GM18502 (cell line): ENCODE data around the gene CLTCL1.
"Not testable (repeated sequence)": the region's sequence is repeated elsewhere in the genome, so short reads cannot be mapped to it uniquely, and the experiment has no call there.

Source experiments
- ATAC-seq: cut with Tn5 transposase; IDR thresholded peaks from one replicate; pipeline ENCODE4 v1.9.1; 2021; ENCODE audit warnings: mild to moderate bottlenecking; ENCODE audit not compliant: unreplicated experiment, poor library complexity

The CLTCL1 gene

GRCh38 chr22:19156109-19156508 is 135.4 kb downstream of the CLTCL1 start:
- not testable (repeated sequence) for ATAC-seq

GRCh38 chr22:19152942-19153883 is 138.3 kb downstream of the CLTCL1 start:
- ATAC-seq: no peak

GRCh38 chr22:19151329-19152191 is 140.0 kb downstream of the CLTCL1 start:
- ATAC-seq: no peak

- no peak for ATAC-seq
Observed at GRCh38 chr22:19150482-19151328, 140.8 kb downstream of the CLTCL1 start.

GRCh38 chr22:19149991-19150390 is 141.5 kb downstream of the CLTCL1 start, which contains the start of gene GSC2:
GSC2 (minus strand) TSS chr22:19150292; CDS start chr22:19150283, 9 bp downstream.
- no peak for ATAC-seq

- no peak for ATAC-seq
Observed at GRCh38 chr22:19149047-19149883, 142.3 kb downstream of the CLTCL1 start.

- ATAC-seq: no peak
Observed at GRCh38 chr22:19148417-19149046, 143.0 kb downstream of the CLTCL1 start.

- no peak for ATAC-seq
Observed at GRCh38 chr22:19147195-19147780, 144.2 kb downstream of the CLTCL1 start.

- ATAC-seq: no peak
Observed at GRCh38 chr22:19146215-19146968, 145.1 kb downstream of the CLTCL1 start.

- no peak for ATAC-seq
Observed at GRCh38 chr22:19143967-19144400, 147.5 kb downstream of the CLTCL1 start.

GRCh38 chr22:19143212-19143611 is 148.3 kb downstream of the CLTCL1 start:
- ATAC-seq: no peak

GRCh38 chr22:19142394-19142793 is 149.1 kb downstream of the CLTCL1 start:
- no peak for ATAC-seq

- ATAC-seq: no peak
Observed at GRCh38 chr22:19139974-19140373, 151.5 kb downstream of the CLTCL1 start.

GRCh38 chr22:19139001-19139356 is 152.5 kb downstream of the CLTCL1 start:
- no peak for ATAC-seq

- ATAC-seq: no peak
Observed at GRCh38 chr22:19138217-19139000, 153.1 kb downstream of the CLTCL1 start.

GRCh38 chr22:19137384-19138216 is 153.9 kb downstream of the CLTCL1 start:
- ATAC-seq: no peak
